Endothelial cell (in vitro differentiated cells): ENCODE results near the gene TMEM18. TPM values are rescaled to one million over a fixed set of nuclear protein-coding genes. Genes with fewer than 3 reads are reported as not detected.

Experiments used
- DNase-seq: peaks from one replicate; pipeline ENCODE4 v3.0.0; 2021; ENCODE audit warnings: low spot score
- H3K27ac Mint-ChIP-seq: one replicate; pipeline ENCODE4 v1.8.0; 2021; ENCODE audit warnings: mixed read lengths, inconsistent platforms; ENCODE audit not compliant: unreplicated experiment
- H3K27me3 Mint-ChIP-seq: one replicate; pipeline ENCODE4 v1.8.0; 2021; ENCODE audit warnings: mild to moderate bottlenecking, moderate library complexity, mixed read lengths, inconsistent platforms; ENCODE audit not compliant: unreplicated experiment
- H3K36me3 Mint-ChIP-seq: one replicate; pipeline ENCODE4 v1.8.0; 2021; ENCODE audit warnings: mild to moderate bottlenecking, low read depth, mixed read lengths, inconsistent platforms; ENCODE audit not compliant: unreplicated experiment
- H3K4me1 Mint-ChIP-seq: one replicate; pipeline ENCODE4 v1.8.0; 2021; ENCODE audit warnings: mild to moderate bottlenecking, mixed read lengths, inconsistent platforms; ENCODE audit not compliant: unreplicated experiment
- H3K4me3 Mint-ChIP-seq: one replicate; pipeline ENCODE4 v1.8.0; 2021; ENCODE audit warnings: mild to moderate bottlenecking, mixed read lengths, inconsistent platforms; ENCODE audit not compliant: unreplicated experiment
- H3K9me3 Mint-ChIP-seq: one replicate; pipeline ENCODE4 v1.8.0; 2021; ENCODE audit warnings: mixed read lengths, inconsistent platforms; ENCODE audit not compliant: unreplicated experiment
- CTCF ChIP-seq: fragments of 200-600 bp; sonication (generic); IDR thresholded peaks from one replicate; pipeline ENCODE4 v1.5.0; 2021; ENCODE audit warnings: antibody characterized with exemption; ENCODE audit not compliant: unreplicated experiment
- total RNA-seq: library from RNA; stranded (reverse); fragmentation: NEBNext Ultra II Directional; extraction: Animal tissue kit (Norgen Biotek cat#: 25700); gene quantifications from one replicate; pipeline ENCODE4 v1.2.1, GENCODE V29; 2021; ENCODE audit not compliant: unreplicated experiment

Gene TMEM18
- total RNA-seq, 1 donor from 2014 or later, result 26.3 TPM

GRCh38 chr2:670637-671036 is 6.6 kb downstream of the TMEM18 start:
- Mint-ChIP-seq H3K27me3 (peaks cover 17% of the 10 kb centered on the region), H3K9me3 (peaks cover 2% of the 10 kb centered on the region), H3K27ac (no peak overlapping the region), H3K4me1 (peaks cover 29% of the 10 kb centered on the region), H3K36me3 (peaks cover 31% of the 10 kb centered on the region), H3K4me3 (no peak overlapping the region)
- no peak for TF ChIP-seq CTCF
- no peak for DNase-seq

- no peak overlapping the region for H3K27ac Mint-ChIP-seq
- peaks cover 17% of the 10 kb centered on the region for H3K27me3 Mint-ChIP-seq
- no peak for DNase-seq
- peaks cover 12% of the 10 kb centered on the region for H3K9me3 Mint-ChIP-seq
- TF ChIP-seq CTCF, result no peak
- H3K36me3 Mint-ChIP-seq, result peaks cover 37% of the 10 kb centered on the region
- peaks cover 16% of the 10 kb centered on the region for H3K4me1 Mint-ChIP-seq
- H3K4me3 Mint-ChIP-seq, result peak overlapping the region; percentile 21
Observed at GRCh38 chr2:669323-669722, 7.9 kb downstream of the TMEM18 start.

GRCh38 chr2:668000-668398 is 9.2 kb downstream of the TMEM18 start:
- peaks cover 12% of the 10 kb centered on the region for H3K9me3 Mint-ChIP-seq
- TF ChIP-seq CTCF, result no peak
- DNase-seq, result no peak
- H3K36me3 Mint-ChIP-seq, result peaks cover 42% of the 10 kb centered on the region
- peaks cover 15% of the 10 kb centered on the region for H3K27me3 Mint-ChIP-seq
- H3K27ac Mint-ChIP-seq, result no peak overlapping the region
- H3K4me3 Mint-ChIP-seq, result no peak overlapping the region
- peaks cover 5% of the 10 kb centered on the region for H3K4me1 Mint-ChIP-seq

GRCh38 chr2:667332-667999 is 9.7 kb downstream of the TMEM18 start:
- H3K36me3 Mint-ChIP-seq, result peaks cover 39% of the 10 kb centered on the region
- no peak overlapping the region for H3K27ac Mint-ChIP-seq
- TF ChIP-seq CTCF, result peak; percentile 55
- DNase-seq, result no peak
- peaks cover 12% of the 10 kb centered on the region for H3K9me3 Mint-ChIP-seq
- no peak overlapping the region for H3K4me3 Mint-ChIP-seq
- H3K27me3 Mint-ChIP-seq, result peaks cover 14% of the 10 kb centered on the region
- H3K4me1 Mint-ChIP-seq, result peaks cover 2% of the 10 kb centered on the region

GRCh38 chr2:666441-666840 is 10.8 kb downstream of the TMEM18 start:
- H3K27me3 Mint-ChIP-seq, result peaks cover 15% of the 10 kb centered on the region
- no peak overlapping the region for H3K27ac Mint-ChIP-seq
- H3K4me1 Mint-ChIP-seq, result peaks cover 2% of the 10 kb centered on the region
- DNase-seq, result no peak
- H3K36me3 Mint-ChIP-seq, result peaks cover 39% of the 10 kb centered on the region
- H3K9me3 Mint-ChIP-seq, result peaks cover 12% of the 10 kb centered on the region
- H3K4me3 Mint-ChIP-seq, result no peak overlapping the region
- TF ChIP-seq CTCF, result no peak
